HG02588 (cell line): ENCODE results near the gene SLC2A9.

ENCODE experiments used
- ATAC-seq: cut with Tn5 transposase; IDR thresholded peaks from one replicate; pipeline ENCODE4 v1.9.1; 2021; ENCODE audit warnings: mild to moderate bottlenecking, moderate library complexity; ENCODE audit not compliant: unreplicated experiment

SLC2A9 gene

GRCh38 chr4:10020871-10021652 is at the start of gene SLC2A9:
SLC2A9 (minus strand) TSS chr4:10021497; CDS start chr4:10021429, 68 bp downstream.
- ATAC-seq, result no peak

DNA sequence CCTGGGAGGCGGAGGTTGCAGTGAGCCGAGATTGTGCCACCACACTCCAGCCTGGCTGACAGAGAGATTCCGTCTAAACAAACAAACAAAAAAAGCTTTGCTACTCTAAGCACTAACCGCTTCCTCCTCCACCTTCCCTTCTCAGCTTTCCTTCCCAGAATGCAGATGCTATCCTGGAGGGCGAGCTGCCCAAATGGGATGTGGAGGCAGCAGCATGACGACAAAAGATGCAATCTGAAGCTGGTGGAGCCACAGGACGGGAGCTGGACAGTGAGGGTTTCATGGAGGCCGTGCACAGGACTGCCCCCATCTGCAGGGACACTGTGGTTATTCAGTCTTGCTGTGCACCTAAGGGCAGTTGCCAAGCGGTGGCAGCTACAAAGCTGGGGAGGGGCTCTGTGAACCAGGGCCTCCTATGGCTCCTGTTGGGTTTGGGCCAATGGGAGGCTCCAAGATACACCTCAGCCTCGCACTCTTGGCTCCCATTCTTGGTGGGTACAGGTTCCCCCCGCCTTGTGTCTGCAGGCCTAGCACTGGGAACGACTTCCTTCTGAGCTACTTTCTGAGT is 47.9 kb upstream of the SLC2A9 start:
- no peak for ATAC-seq

- ATAC-seq, result no peak
Observed at GRCh38 chr4:10066670-10067651, 45.7 kb upstream of the SLC2A9 start.

DNA sequence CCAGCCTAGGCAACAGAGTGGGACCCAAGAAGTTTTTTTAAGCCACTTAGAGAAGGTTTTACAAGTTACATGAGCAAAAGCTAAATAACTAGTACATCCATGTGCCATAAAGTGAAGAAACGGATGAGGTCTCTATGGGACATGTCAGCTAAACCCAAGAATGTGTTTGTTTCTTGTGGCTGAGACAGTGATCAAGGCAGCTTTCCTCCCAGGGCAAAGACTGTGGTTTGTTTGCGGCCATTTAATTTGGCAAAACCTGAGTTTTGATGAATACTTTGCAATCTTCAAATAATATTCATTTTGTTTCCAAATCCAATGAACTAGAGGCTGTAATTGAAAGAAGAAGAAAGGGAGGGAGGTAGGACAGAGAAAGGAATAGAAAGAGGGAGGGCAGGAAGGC is 44.9 kb upstream of the SLC2A9 start:
- no peak for ATAC-seq

DNA sequence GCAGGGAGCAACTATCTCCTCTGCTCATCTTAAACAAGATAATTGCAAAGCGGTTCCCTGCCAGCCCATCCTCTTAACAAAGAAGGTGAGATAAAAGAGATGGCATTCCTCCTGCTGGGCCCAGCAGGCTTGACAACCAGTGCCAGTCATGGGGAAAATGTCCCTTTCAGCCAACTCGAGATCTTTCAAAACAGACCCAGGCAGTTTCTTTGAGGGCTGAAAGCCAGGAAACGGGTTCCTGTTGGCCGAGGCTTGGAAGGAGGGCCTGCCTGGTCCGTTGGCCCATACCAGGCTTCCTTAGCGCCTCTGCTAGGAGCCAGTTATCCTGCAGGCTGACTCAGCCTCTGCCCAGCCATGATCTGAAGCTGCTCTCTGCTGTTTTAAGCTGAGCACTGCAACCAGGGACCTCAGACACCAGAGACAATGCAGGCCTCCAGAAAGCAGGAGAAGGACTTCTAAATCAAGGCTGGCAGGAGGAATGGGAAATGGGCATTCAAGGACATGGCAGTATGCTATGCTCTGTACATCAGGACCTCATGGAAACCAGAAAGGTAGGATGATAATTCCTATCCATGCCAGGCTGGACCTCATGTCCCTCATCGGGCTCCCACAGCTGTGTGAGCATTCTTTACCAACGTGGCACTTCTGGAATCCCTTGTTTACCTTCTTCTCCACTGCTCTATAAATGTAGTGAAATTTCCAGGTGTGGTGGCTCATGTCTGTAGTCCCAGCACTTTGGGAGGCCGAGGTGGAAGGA is 42.4 kb upstream of the SLC2A9 start:
- ATAC-seq, result no peak

DNA sequence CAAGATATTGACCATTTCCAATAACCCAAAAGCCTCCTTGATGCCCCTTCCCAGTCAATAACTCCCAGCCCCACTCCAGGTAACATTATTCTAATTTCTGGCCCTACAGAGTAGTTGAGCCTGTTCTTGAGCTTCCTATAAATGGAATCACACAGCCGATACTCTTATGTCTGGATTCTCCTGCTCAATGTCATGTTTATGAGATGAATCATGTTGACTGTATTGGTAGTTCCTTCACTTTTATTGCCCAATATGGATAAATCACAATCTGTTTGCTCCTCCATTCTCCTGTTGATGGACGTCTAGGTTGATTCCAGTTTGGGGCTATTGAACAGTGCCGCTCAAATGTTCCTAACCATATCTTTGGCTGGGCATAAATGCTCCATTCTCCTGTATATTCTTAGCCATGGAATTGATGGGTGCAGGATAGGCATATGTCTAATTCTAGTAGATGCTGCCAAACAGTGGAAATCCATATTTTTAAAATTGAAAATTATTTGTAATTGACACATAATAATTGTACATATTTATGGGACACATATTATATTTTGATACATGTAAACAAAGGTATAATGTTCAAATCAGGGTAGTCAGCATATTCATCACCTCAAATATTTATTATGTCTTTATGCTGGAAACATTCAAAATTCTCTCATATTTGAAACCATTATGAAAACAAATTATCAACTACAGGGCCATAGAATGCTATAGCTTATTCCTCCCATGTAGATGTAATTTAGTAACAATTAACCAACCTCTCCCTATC is 40.5 kb upstream of the SLC2A9 start:
- ATAC-seq, result no peak

GRCh38 chr4:10058371-10058770 is 37.1 kb upstream of the SLC2A9 start:
- ATAC-seq, result no peak

- ATAC-seq, result no peak
Observed at GRCh38 chr4:10057023-10057395, 35.7 kb upstream of the SLC2A9 start.

- ATAC-seq, result no peak
Observed at GRCh38 chr4:10056334-10057022, 35.2 kb upstream of the SLC2A9 start.

DNA sequence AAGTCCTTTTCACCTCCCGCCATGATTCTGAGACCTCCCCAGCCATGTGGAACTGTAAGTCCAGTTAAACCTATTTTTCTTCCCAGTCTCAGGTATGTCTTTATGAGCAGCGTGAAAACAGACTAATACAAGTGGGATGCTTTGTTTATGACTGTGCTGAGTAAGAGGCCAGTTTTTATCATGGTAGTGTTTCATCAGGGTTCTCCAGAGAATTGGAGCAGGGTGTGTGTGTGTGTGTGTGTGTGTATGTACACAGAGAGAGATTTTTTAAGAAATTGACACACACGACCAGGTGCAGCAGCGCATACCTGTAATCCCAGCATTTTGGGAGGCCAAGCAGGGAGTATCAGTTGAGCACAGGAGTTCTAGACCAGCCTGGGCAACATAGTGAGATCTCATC is 34.6 kb upstream of the SLC2A9 start:
- ATAC-seq, result no peak

- ATAC-seq, result no peak
Observed at GRCh38 chr4:10054571-10055041, 33.3 kb upstream of the SLC2A9 start.

GRCh38 chr4:10053635-10054453 is 32.5 kb upstream of the SLC2A9 start:
- no peak for ATAC-seq

DNA sequence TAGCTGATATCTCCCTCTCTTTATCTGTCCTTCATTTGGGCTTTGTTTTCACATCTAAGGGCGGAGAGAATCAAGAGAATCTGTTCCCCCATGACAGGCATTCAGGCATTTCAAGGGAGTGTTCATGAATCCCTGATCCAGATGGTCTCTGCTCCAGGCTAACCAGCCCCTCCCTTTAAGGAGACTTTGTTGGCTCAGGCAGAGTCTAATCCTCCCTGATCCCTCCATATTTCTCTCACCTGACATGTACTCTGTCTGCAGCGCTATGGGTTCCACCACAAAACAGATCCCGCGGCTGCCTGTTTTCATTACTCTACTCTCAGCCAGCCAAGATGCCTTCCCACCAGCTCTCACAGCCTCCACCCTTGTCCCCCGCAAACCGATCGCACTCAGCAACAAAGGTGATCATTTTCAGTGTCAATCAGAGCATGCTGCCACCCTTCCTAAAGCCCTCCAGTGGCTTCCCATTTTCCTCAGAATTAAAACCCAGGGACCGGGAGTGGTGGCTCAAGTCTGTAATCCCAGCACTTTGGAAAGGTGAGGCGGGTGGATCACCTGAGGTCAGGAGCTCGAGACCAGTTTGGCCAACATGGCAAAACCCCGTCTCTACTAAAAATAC is 30.3 kb upstream of the SLC2A9 start:
- no peak for ATAC-seq

- no peak for ATAC-seq
Observed at GRCh38 chr4:10050721-10051120, 29.4 kb upstream of the SLC2A9 start.

- ATAC-seq, result no peak
Observed at GRCh38 chr4:10050261-10050661, 29.0 kb upstream of the SLC2A9 start.

- no peak for ATAC-seq
Observed at GRCh38 chr4:10048941-10049697, 27.8 kb upstream of the SLC2A9 start.

DNA sequence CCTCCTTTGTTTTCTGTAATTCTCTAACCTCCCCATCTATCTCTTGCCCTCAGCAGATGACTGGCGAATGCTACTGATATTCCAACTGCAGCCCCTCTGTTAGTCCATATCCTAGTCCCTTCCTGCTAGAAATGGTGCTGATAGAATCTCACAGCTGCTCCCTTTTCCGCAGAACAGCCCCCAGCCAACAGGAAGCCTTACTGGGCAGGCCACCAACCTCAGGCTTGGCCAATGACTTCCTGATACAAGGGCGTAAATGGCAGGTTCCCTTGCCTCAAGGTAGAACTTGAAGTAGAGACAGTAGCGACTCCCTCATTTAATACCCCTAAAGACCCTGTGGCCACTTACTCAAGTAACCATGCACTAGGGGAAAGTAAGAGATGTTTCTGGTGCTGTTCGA is 26.7 kb upstream of the SLC2A9 start:
- ATAC-seq, result no peak
